Eye (tissue), 1 donor: Measurements from ENCODE around the gene BCO1.
A peak's percentile ranks its signal among the peaks of the same experiment; 100 is the strongest.
"Not testable (repeated sequence)": the region's sequence is repeated elsewhere in the genome, so short reads cannot be mapped to it uniquely, and the experiment has no call there.

Experiments
- DNase-seq: peaks from one replicate; pipeline ENCODE4 v3.0.0-alpha.2; 2015

Gene BCO1

GRCh38 chr16:81238296-81239011 lies at the start of gene BCO1:
TSS of gene BCO1 (plus strand) at chr16:81238689. CDS start at chr16:81238909, 220 bp downstream.
- peak; percentile 71 for DNase-seq

GRCh38 chr16:81189100-81189664 lies 49.3 kb upstream of the BCO1 start:
- peak; percentile 35 for DNase-seq

GRCh38 chr16:81190667-81191066 lies 47.8 kb upstream of the BCO1 start:
- no peak for DNase-seq

GRCh38 chr16:81195885-81196534 lies 42.5 kb upstream of the BCO1 start:
- no peak for DNase-seq

GRCh38 chr16:81198635-81199034 lies 39.9 kb upstream of the BCO1 start:
- DNase-seq: no peak

GRCh38 chr16:81201267-81201666 lies 37.2 kb upstream of the BCO1 start:
- no peak for DNase-seq

- DNase-seq: peak; percentile 89
These were observed 33.5 kb upstream of the BCO1 start for GRCh38 chr16:81204798-81205680.

GRCh38 chr16:81207076-81207475 lies 31.4 kb upstream of the BCO1 start:
- DNase-seq: no peak

- peak; percentile 20 for DNase-seq
These were observed 27.7 kb upstream of the BCO1 start for GRCh38 chr16:81210807-81211206.

GRCh38 chr16:81212830-81213465 lies 25.5 kb upstream of the BCO1 start:
- DNase-seq: no peak

- peak; percentile 18 for DNase-seq
These were observed 23.7 kb upstream of the BCO1 start for GRCh38 chr16:81214745-81215166.

- DNase-seq: no peak
These were observed 22.4 kb upstream of the BCO1 start for GRCh38 chr16:81216114-81216513.

GRCh38 chr16:81216706-81217105 lies 21.8 kb upstream of the BCO1 start:
- no peak for DNase-seq

GRCh38 chr16:81219151-81219550 lies 19.3 kb upstream of the BCO1 start:
- no peak for DNase-seq

- no peak for DNase-seq
These were observed 18.1 kb upstream of the BCO1 start for GRCh38 chr16:81220349-81220748.

GRCh38 chr16:81221731-81222130 lies 16.8 kb upstream of the BCO1 start:
- no peak for DNase-seq

- DNase-seq: no peak
These were observed 13.7 kb upstream of the BCO1 start for GRCh38 chr16:81224824-81225223.

GRCh38 chr16:81225697-81226096 lies 12.8 kb upstream of the BCO1 start:
- not testable (repeated sequence) for DNase-seq

- no peak for DNase-seq
These were observed 10.7 kb upstream of the BCO1 start for GRCh38 chr16:81227785-81228184.

GRCh38 chr16:81229811-81230210 lies 8.7 kb upstream of the BCO1 start:
- DNase-seq: no peak

- no peak for DNase-seq
These were observed 7.5 kb upstream of the BCO1 start for GRCh38 chr16:81231014-81231413.

- no peak for DNase-seq
These were observed 5.6 kb upstream of the BCO1 start for GRCh38 chr16:81232740-81233367.
